ENCODE results near the gene MAMDC2. TPM values are rescaled to one million over a fixed set of nuclear protein-coding genes. Genes with fewer than 3 reads are reported as not detected.
"Not testable (repeated sequence)": the region's sequence is repeated elsewhere in the genome, so short reads cannot be mapped to it uniquely, and the experiment has no call there.

The MAMDC2 gene
- polyA plus RNA-seq, 1 experiment = 28.0 TPM

DNA sequence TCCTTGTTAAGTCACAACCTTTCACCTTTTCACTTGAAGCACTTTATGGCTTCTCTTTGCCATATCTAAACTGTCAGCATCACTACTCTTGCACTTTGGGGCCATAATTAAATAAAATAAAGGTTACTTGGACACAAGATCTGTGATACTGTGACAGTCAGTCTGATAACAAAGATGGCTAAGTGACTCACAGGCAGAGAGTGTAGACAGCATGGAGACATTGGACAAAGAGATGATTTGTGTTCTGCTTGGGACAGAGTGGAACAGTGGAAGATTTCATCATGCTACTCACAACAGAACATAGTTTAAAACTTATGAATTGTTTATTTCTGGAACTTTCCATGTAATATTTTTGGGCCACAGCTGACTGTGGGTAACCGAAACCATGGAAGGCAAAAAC is 133.5 kb downstream of the MAMDC2 start:
- DNase-seq (ENCODE audit: low read depth) = no peak
- CTCF ChIA-PET = interaction anchor here (1.3 kb wide), 1 partner anchor 9 kb away, joined by 3 read pairs; no protein-coding TSS in a partner anchor
- H3K4me3 ChIP-seq (ENCODE audit: low read depth, low read length) = no peak overlapping the region
- TF ChIP-seq, protein P1, sequence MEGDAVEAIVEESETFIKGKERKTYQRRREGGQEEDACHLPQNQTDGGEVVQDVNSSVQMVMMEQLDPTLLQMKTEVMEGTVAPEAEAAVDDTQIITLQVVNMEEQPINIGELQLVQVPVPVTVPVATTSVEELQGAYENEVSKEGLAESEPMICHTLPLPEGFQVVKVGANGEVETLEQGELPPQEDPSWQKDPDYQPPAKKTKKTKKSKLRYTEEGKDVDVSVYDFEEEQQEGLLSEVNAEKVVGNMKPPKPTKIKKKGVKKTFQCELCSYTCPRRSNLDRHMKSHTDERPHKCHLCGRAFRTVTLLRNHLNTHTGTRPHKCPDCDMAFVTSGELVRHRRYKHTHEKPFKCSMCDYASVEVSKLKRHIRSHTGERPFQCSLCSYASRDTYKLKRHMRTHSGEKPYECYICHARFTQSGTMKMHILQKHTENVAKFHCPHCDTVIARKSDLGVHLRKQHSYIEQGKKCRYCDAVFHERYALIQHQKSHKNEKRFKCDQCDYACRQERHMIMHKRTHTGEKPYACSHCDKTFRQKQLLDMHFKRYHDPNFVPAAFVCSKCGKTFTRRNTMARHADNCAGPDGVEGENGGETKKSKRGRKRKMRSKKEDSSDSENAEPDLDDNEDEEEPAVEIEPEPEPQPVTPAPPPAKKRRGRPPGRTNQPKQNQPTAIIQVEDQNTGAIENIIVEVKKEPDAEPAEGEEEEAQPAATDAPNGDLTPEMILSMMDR (IDR thresholded peaks at IDR 0.05; ENCODE audit: insufficient read depth, low read depth, low read length) = no peak
- POLR2A ChIA-PET = no interaction called here
- H3K36me3 ChIP-seq (ENCODE audit: control insufficient read depth, insufficient read depth, low read length) = no peaks in the 10 kb centered on the region; the same call in 1 of the 2 replicates
- no peaks in the 10 kb centered on the region for H3K27me3 ChIP-seq (ENCODE audit: control insufficient read depth, insufficient read depth, low read length)

DNA sequence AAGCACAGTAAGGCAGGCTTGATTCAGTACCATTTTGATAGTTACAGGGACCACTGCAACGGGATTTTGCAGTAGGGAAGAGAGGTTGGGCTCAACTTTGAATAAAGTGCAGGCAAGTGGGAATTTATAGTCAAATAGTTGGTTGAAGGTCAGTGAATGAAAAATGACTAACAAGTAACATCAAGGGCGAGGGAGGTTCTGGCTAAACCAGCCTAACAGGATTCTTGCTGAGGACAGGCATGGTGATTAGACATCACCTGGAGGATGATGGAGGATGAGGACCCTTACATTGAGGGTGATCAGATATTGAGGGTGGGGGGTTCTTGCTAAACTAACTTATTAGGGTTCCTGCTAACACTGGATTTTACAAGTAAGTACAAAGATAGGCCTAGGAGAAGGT is 149.1 kb downstream of the MAMDC2 start:
- Histone ChIP-seq H3K27me3 (ENCODE audit: control insufficient read depth, insufficient read depth, low read length) (no peaks in the 10 kb centered on the region), H3K4me3 (ENCODE audit: low read depth, low read length) (no peak overlapping the region), H3K36me3 (ENCODE audit: control insufficient read depth, insufficient read depth, low read length) (no peaks in the 10 kb centered on the region)
- ChIA-PET CTCF (no interaction called here), POLR2A (no interaction called here)
- TF ChIP-seq, protein P1 (IDR thresholded peaks at IDR 0.05; ENCODE audit: insufficient read depth, low read depth, low read length) = no peak
- no peak for DNase-seq (ENCODE audit: low read depth)

DNA sequence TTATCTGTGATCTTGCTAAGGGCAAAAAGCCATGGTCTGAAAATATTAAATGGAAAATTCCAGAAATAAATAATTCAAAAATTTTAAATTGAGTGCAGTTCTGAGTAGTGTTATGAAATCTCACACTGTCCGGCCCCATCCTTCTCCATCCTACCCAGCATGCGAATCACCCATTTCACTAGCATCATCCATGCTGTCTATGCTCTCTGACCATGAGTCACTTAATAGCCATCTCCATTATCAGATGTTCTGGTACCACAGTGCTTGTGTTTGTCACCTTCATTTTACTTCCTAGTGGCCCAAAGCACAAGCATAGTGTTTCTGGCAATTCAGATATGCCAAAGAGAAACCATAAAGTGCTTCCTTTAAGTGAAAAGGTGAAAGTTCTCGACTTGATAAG is 151.8 kb downstream of the MAMDC2 start:
- H3K4me3 ChIP-seq (ENCODE audit: low read depth, low read length) = no peak overlapping the region
- CTCF ChIA-PET = no interaction called here
- H3K36me3 ChIP-seq (ENCODE audit: control insufficient read depth, insufficient read depth, low read length) = no peaks in the 10 kb centered on the region
- POLR2A ChIA-PET = no interaction called here
- peak; percentile 19 for DNase-seq (ENCODE audit: low read depth)
- TF ChIP-seq, protein P1 (IDR thresholded peaks at IDR 0.05; ENCODE audit: insufficient read depth, low read depth, low read length) = no peak
- no peaks in the 10 kb centered on the region for H3K27me3 ChIP-seq (ENCODE audit: control insufficient read depth, insufficient read depth, low read length)

DNA sequence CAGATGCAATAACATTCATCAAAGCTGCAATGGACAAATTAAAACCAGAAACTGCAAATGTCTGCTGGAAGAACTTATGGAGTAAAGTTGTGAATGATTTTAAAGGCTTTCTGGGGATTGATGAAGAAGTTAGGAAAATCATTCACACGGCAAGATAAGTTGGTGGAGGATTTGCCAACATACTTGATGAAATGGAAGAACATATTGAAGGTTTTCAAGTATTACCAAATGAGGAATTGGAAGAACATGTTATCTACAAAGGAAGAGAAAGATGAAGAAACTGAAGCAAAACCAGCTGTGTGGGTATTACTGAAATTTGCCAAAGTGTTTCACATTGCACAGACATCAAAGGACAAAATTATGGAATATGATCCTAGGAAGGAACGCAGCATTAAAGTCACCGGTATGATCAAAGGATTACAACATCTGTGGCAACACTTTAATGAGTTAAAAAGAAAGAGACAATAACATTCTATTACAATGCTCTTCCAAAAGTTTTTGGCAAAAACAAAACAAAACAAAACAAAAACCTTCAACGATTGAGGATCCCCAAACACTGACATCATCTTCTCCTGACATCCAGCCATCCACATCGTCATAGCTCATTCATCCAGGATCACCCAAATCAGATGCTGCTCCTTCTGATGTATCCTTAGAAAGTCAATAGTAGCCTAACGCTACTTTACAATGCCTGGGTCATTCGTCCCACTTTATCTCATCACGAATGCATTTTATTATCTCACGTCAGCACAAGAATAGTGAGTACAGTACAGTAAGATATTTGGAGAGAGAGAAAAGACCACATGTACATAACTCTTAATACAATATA is 153.8 kb downstream of the MAMDC2 start:
- no peak for DNase-seq (ENCODE audit: low read depth)
- H3K27me3 ChIP-seq (ENCODE audit: control insufficient read depth, insufficient read depth, low read length) = no peaks in the 10 kb centered on the region
- POLR2A ChIA-PET = no interaction called here
- no peak overlapping the region for H3K4me3 ChIP-seq (ENCODE audit: low read depth, low read length)
- CTCF ChIA-PET = no interaction called here
- no peaks in the 10 kb centered on the region for H3K36me3 ChIP-seq (ENCODE audit: control insufficient read depth, insufficient read depth, low read length)
- TF ChIP-seq, protein P1 (IDR thresholded peaks at IDR 0.05; ENCODE audit: insufficient read depth, low read depth, low read length) = no peak

DNA sequence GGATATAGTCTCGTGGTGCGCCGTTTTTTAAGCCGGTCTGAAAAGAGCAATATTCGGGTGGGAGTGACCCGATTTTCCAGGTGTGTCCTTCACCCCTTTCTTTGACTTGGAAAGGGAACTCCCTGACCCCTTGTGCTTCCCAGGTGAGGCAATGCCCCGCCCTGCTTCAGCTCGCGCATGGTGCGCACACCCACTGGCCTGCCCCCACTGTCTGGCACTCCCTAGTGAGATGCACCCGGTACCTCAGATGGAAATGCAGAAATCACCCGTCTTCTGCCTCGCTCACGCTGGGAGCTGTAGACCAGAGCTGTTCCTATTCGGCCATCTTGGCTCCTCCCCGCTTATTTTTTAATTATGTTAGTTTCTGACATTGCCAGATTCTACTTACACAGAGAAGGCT is 161.1 kb downstream of the MAMDC2 start:
- CTCF ChIA-PET; H3K27me3 ChIP-seq (ENCODE audit: control insufficient read depth, insufficient read depth, low read length); H3K36me3 ChIP-seq (ENCODE audit: control insufficient read depth, insufficient read depth, low read length); DNase-seq (ENCODE audit: low read depth); POLR2A ChIA-PET; H3K4me3 ChIP-seq (ENCODE audit: low read depth, low read length): not testable (repeated sequence)

All from BJ (cell line).